Measurements from ENCODE around the gene RSPH10B2. TPM values are rescaled to one million over a fixed set of nuclear protein-coding genes. Genes with fewer than 3 reads are reported as not detected.
A peak's percentile ranks its signal among the peaks of the same experiment; 100 is the strongest.
"Not testable (repeated sequence)": the region's sequence is repeated elsewhere in the genome, so short reads cannot be mapped to it uniquely, and the experiment has no call there.

The RSPH10B2 gene
- total and polyA plus RNA-seq, 2 donors: 0.53 TPM; not detected in 1

- Histone ChIP-seq H3K4me1 (ENCODE audit: insufficient read depth) (no peaks in the 10 kb centered on the region), H3K36me3 (ENCODE audit: insufficient read depth) (peaks cover 2% of the 10 kb centered on the region), H3K27ac (ENCODE audit: low read depth) (no peak overlapping the region), H3K4me3 (ENCODE audit: low read depth, low read length) (peak overlapping the region; percentile 88)
- WGBS: under 1% methylated on average over 66 of the region's 66 CpGs
- peak; percentile 75 for DNase-seq (ENCODE audit: extremely low spot score)
Observed at GRCh38 chr7:6729492-6730342, 24.2 kb upstream of the RSPH10B2 start.

DNA sequence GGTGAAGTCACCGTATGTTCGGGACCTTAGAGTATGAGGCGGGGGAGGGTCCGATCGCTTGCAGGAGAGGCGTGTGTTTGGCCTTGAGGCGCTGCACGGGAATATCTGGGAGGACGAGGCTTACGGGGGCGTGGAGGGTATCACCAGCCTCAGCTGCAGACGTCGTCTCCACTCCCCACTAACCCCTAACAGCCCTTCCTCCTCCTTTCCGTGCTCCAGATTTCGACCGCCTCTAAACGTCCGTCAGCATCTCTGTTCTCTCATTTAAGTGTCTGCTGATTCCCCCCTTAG lies 23.6 kb upstream of the RSPH10B2 start:
- H3K4me1 ChIP-seq (ENCODE audit: insufficient read depth): no peaks in the 10 kb centered on the region
- peaks cover 2% of the 10 kb centered on the region for H3K36me3 ChIP-seq (ENCODE audit: insufficient read depth)
- no peak overlapping the region for H3K27ac ChIP-seq (ENCODE audit: low read depth)
- WGBS: under 1% methylated on average over 18 of the region's 18 CpGs
- H3K4me3 ChIP-seq (ENCODE audit: low read depth, low read length): peak overlapping the region; percentile 88
- DNase-seq (ENCODE audit: extremely low spot score): no peak

GRCh38 chr7:6738415-6738814 lies 15.5 kb upstream of the RSPH10B2 start:
- not testable (repeated sequence) for H3K27ac ChIP-seq (ENCODE audit: low read depth); H3K4me1 ChIP-seq (ENCODE audit: insufficient read depth); H3K36me3 ChIP-seq (ENCODE audit: insufficient read depth); H3K4me3 ChIP-seq (ENCODE audit: low read depth, low read length); DNase-seq (ENCODE audit: extremely low spot score)
- WGBS: 98% methylated on average over 6 of the region's 11 CpGs

DNA sequence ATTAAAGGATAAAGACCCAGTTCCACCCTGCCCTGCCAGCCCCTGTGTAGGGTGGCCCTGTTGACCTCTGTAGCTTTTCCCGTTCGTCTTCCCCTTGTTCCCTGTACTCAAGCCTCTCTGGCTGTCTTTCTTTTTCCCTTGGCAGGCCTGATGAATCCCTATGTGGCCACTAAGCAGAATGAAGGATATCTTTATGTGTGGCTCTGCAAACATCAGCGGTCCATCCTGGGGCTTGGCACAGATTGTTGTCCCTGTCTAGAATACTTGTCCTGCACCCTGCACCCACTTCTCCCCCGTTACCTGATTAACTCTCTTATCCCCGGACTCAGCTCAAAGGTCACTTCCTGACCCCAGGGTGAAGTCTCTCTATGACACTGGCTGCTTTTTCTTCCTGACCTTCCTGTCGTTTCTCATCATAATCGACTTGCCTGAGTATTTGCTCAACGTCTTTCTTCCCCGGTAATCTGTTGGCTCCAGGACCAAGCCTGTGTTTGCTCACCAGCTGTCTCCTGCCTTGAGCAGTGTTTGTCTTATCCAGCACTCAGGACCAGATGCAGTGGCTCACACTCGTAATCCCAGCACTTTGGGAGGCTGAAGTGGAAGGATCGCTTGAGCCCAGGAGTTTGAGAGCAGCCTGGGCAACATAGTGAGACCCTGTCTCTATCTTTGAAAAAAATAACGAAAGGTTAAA lies 9.3 kb upstream of the RSPH10B2 start:
- H3K27ac ChIP-seq (ENCODE audit: low read depth); DNase-seq (ENCODE audit: extremely low spot score); H3K36me3 ChIP-seq (ENCODE audit: insufficient read depth); H3K4me3 ChIP-seq (ENCODE audit: low read depth, low read length); H3K4me1 ChIP-seq (ENCODE audit: insufficient read depth): not testable (repeated sequence)
- 89% methylated on average over 1 of the region's 12 CpGs for WGBS

GRCh38 chr7:6749335-6749734 lies 4.6 kb upstream of the RSPH10B2 start:
- H3K27ac ChIP-seq (ENCODE audit: low read depth); DNase-seq (ENCODE audit: extremely low spot score); H3K4me3 ChIP-seq (ENCODE audit: low read depth, low read length); H3K4me1 ChIP-seq (ENCODE audit: insufficient read depth); H3K36me3 ChIP-seq (ENCODE audit: insufficient read depth): not testable (repeated sequence)
- 93% methylated on average over 6 of the region's 12 CpGs for WGBS

GRCh38 chr7:6750173-6750572 lies 3.7 kb upstream of the RSPH10B2 start:
- not testable (repeated sequence) for H3K4me3 ChIP-seq (ENCODE audit: low read depth, low read length); H3K4me1 ChIP-seq (ENCODE audit: insufficient read depth); H3K27ac ChIP-seq (ENCODE audit: low read depth); DNase-seq (ENCODE audit: extremely low spot score); H3K36me3 ChIP-seq (ENCODE audit: insufficient read depth)
- WGBS: 96% methylated on average over 3 of the region's 6 CpGs

GRCh38 chr7:6761186-6761585 lies 7.3 kb downstream of the RSPH10B2 start:
- not testable (repeated sequence) for H3K4me3 ChIP-seq (ENCODE audit: low read depth, low read length); H3K27ac ChIP-seq (ENCODE audit: low read depth); H3K4me1 ChIP-seq (ENCODE audit: insufficient read depth); H3K36me3 ChIP-seq (ENCODE audit: insufficient read depth); DNase-seq (ENCODE audit: extremely low spot score)
- WGBS: 42% methylated on average over 2 of the region's 12 CpGs

GRCh38 chr7:6781581-6781980 lies 27.7 kb downstream of the RSPH10B2 start:
- WGBS: 84% methylated on average over 6 of the region's 6 CpGs
- DNase-seq (ENCODE audit: extremely low spot score): not testable (repeated sequence)

DNA sequence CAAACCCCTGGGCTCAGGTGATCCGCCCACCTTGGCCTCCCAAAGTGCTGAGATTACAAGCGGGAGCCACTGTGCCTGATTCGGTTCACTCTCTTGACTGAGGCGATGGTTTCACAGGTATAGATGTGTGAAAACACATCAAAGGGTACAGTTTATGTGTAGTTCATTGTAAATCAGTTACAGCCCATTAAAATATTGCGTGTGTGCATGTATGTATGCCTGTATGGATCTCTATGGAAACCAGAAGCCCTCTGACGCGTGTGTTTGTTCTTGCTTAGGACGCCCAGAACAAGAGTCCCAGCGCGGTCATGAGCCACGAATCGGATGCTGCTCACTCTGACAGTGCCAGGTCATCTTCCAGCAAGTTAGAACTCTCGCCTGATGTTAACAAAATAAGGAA lies 35.5 kb downstream of the RSPH10B2 start:
- not testable (repeated sequence) for H3K36me3 ChIP-seq (ENCODE audit: insufficient read depth); H3K4me1 ChIP-seq (ENCODE audit: insufficient read depth); H3K27ac ChIP-seq (ENCODE audit: low read depth); DNase-seq (ENCODE audit: extremely low spot score); H3K4me3 ChIP-seq (ENCODE audit: low read depth, low read length)
- no CpG with 5 or more reads among the region's 13 CpGs for WGBS

More at GRCh38 chr7:6781581-6781980, 27.7 kb downstream of the RSPH10B2 start:
- not testable (repeated sequence) for H3K4me1 ChIP-seq (ENCODE audit: insufficient read depth); H3K27ac ChIP-seq (ENCODE audit: low read depth); H3K36me3 ChIP-seq (ENCODE audit: insufficient read depth); H3K4me3 ChIP-seq (ENCODE audit: low read depth, low read length)

DNA sequence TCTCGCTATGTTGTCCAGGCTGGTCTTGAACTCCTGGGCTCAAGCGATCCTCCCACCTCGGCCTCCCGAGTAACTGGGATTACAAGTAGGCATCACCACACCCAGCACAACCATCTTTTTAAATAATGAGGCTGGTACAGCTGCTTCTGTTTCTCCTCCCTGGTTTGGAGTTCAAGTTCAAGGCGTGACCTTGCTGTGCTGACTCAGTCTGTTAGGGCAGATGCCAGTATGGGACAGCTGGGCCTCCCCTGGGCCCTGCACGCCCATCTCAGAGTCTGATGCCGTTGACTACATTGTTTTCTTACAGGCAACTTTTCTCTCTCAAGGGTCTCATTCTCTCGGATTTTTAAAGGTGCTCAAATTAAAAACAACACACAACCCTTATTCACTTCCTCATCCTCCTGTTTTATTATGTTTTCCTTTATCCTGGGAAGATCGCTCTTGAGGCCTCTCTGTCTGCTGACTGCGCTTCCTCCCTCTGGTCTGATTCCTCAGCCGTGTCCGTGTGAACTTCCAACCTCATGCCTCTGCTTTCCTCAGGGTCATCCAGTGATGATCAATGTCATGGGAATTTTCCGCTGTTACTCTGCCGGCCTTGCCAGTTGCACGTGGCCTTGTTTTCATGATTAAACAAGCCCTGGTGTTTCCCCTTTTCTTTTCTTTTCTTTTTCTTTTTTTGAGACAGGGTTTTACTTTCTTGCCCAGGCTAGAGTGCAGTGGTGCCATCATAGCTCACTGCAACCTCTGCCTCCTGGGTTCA lies 38.4 kb downstream of the RSPH10B2 start:
- not testable (repeated sequence) for H3K4me1 ChIP-seq (ENCODE audit: insufficient read depth); H3K4me3 ChIP-seq (ENCODE audit: low read depth, low read length); DNase-seq (ENCODE audit: extremely low spot score); H3K36me3 ChIP-seq (ENCODE audit: insufficient read depth); H3K27ac ChIP-seq (ENCODE audit: low read depth)
- whole genome bisulfite sequencing: 81% methylated on average over 9 of the region's 15 CpGs

DNA sequence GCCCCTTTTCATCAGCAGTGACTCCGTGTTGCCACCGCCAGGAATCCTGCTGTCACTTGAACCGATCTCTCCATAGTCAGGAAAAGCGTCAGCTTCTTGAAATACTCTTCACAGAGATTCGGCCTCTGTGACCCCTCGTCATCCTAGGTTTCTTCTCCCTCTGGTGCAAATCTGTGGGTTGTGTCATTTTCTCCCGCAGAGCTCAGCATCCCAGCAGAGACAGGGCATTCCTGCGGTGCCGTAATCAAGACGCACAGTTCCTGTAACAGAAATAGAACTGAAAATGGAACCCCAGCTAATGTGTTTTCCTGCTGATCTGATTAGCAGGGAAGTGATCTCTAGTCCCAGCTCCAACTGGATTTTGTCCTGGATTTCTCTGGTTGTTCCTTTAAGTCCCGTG lies 40.4 kb downstream of the RSPH10B2 start:
- H3K27ac ChIP-seq (ENCODE audit: low read depth); H3K36me3 ChIP-seq (ENCODE audit: insufficient read depth); DNase-seq (ENCODE audit: extremely low spot score); H3K4me1 ChIP-seq (ENCODE audit: insufficient read depth); H3K4me3 ChIP-seq (ENCODE audit: low read depth, low read length): not testable (repeated sequence)
- 90% methylated on average over 2 of the region's 11 CpGs for WGBS

DNA sequence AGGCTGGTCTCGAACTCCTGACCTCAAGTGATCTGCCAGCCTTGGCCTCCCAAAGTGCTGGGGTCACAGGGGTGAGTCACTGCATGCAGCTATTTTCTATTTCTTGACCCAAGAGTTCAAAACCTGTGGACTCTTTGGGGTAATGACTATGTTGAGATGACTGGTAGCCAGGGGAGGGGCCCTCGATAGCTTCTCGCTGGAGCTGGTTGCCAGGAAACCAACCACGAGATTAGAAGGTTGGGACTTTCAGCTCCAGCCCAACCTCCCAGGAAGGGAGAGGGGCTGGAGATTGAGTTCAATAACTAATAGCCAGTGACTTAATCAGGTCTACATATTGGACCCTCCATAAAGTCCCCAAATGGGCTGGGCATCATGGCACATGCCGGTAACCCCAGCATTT lies 43.3 kb downstream of the RSPH10B2 start:
- 82% methylated on average over 5 of the region's 5 CpGs for WGBS
- not testable (repeated sequence) for DNase-seq (ENCODE audit: extremely low spot score); H3K4me1 ChIP-seq (ENCODE audit: insufficient read depth); H3K4me3 ChIP-seq (ENCODE audit: low read depth, low read length); H3K36me3 ChIP-seq (ENCODE audit: insufficient read depth); H3K27ac ChIP-seq (ENCODE audit: low read depth)

DNA sequence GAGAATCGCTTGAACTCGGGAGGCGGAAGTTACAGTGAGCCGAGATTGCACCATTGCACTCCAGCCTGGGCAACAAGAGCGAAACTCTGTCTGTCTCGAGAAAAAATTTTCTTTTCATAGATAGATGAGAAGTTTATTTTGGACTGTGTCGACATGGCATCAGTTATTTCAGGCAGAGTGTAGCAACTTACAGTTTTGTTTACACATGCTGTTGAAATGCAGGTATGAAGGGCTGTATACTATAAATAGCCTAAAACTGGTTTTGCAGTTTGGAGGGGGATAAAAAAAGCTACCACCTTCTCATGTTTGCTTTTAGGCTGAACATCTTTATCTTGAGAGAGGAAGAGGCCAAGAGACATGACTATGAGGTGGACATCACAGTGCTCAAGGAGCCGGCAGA lies 44.1 kb downstream of the RSPH10B2 start:
- H3K4me1 ChIP-seq (ENCODE audit: insufficient read depth); H3K36me3 ChIP-seq (ENCODE audit: insufficient read depth); DNase-seq (ENCODE audit: extremely low spot score); H3K4me3 ChIP-seq (ENCODE audit: low read depth, low read length); H3K27ac ChIP-seq (ENCODE audit: low read depth): not testable (repeated sequence)
- WGBS: no CpG with 5 or more reads among the region's 8 CpGs

DNA sequence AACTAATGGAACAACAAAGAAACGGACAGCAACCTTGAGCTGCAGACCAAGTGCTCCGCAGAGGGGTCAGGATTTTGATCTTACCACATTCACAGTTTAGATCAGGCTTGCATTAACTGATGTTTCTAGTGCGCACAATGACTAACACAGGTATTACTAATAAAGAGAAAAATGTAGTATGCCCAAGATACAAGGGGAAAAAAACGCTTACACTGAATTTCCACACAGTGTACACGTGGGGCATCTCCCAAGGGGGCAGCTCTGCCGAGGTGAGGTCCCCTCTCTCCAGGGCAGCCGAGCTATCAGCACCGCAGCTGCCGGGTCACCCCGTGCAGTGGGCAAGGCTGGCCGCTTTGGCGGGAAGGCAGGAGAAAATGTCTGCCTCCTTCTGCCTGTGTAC lies 46.0 kb downstream of the RSPH10B2 start:
- not testable (repeated sequence) for H3K27ac ChIP-seq (ENCODE audit: low read depth); H3K36me3 ChIP-seq (ENCODE audit: insufficient read depth); H3K4me1 ChIP-seq (ENCODE audit: insufficient read depth); H3K4me3 ChIP-seq (ENCODE audit: low read depth, low read length); DNase-seq (ENCODE audit: extremely low spot score)
- no CpG with 5 or more reads among the region's 12 CpGs for WGBS
